ENCODE measurements around the gene ADRB1.

Gene ADRB1

GRCh38 chr10:114017873-114018272 lies 25.8 kb upstream of the ADRB1 start:
- Histone ChIP-seq H2AFZ (ENCODE audit: low read length) (no peak overlapping the region), H3K36me3 (ENCODE audit: insufficient read depth, low read length) (no peaks in the 10 kb centered on the region), H3K27me3 (ENCODE audit: insufficient read depth, low read length, poor library complexity, severe bottlenecking) (no peaks in the 10 kb centered on the region), H3K4me2 (ENCODE audit: low read depth, low read length, poor library complexity, severe bottlenecking) (no peak overlapping the region), H3F3A (ENCODE audit: low read depth) (no peaks in the 10 kb centered on the region), H4K20me1 (ENCODE audit: insufficient read depth, low read length, poor library complexity, severe bottlenecking) (no peaks in the 10 kb centered on the region), H3K9me3 (ENCODE audit: insufficient read depth, low read depth, low read length) (peaks cover 4% of the 10 kb centered on the region; the same call in 1 of the 2 replicates), H3K4me1 (ENCODE audit: insufficient read depth, low read length, poor library complexity, severe bottlenecking) (peaks cover 19% of the 10 kb centered on the region), H3K79me2 (ENCODE audit: insufficient read depth, low read length) (no peaks in the 10 kb centered on the region), H3K9me2 (replicated peaks; ENCODE audit: low read depth, low read length) (no peaks in the 10 kb centered on the region), H3K9ac (ENCODE audit: low read depth, low read length, poor library complexity, severe bottlenecking) (no peak overlapping the region), H3K4me3 (ENCODE audit: low read length, poor library complexity, severe bottlenecking) (no peak overlapping the region)
- TF ChIP-seq CTCF (conservative IDR thresholded peaks at IDR 0.05; ENCODE audit: low read length) = no peak
- TF ChIP-seq EZH2phosphoT487 (IDR thresholded peaks at IDR 0.05; ENCODE audit: borderline replicate concordance) = no peak

- no peak overlapping the region for H3K9ac ChIP-seq (ENCODE audit: low read depth, low read length, poor library complexity, severe bottlenecking)
- no peaks in the 10 kb centered on the region for H3K79me2 ChIP-seq (ENCODE audit: insufficient read depth, low read length)
- H3K4me3 ChIP-seq (ENCODE audit: low read length, poor library complexity, severe bottlenecking) = no peak overlapping the region
- peaks cover 4% of the 10 kb centered on the region; the same call in 1 of the 2 replicates for H3K9me3 ChIP-seq (ENCODE audit: insufficient read depth, low read depth, low read length)
- H3K4me2 ChIP-seq (ENCODE audit: low read depth, low read length, poor library complexity, severe bottlenecking) = no peak overlapping the region
- no peaks in the 10 kb centered on the region for H3K36me3 ChIP-seq (ENCODE audit: insufficient read depth, low read length)
- H3F3A ChIP-seq (ENCODE audit: low read depth) = no peaks in the 10 kb centered on the region
- no peak for TF ChIP-seq CTCF (conservative IDR thresholded peaks at IDR 0.05; ENCODE audit: low read length)
- TF ChIP-seq EZH2phosphoT487 (IDR thresholded peaks at IDR 0.05; ENCODE audit: borderline replicate concordance) = no peak
- H3K4me1 ChIP-seq (ENCODE audit: insufficient read depth, low read length, poor library complexity, severe bottlenecking) = peaks cover 25% of the 10 kb centered on the region
- H3K27me3 ChIP-seq (ENCODE audit: insufficient read depth, low read length, poor library complexity, severe bottlenecking) = no peaks in the 10 kb centered on the region
- H4K20me1 ChIP-seq (ENCODE audit: insufficient read depth, low read length, poor library complexity, severe bottlenecking) = no peaks in the 10 kb centered on the region
- H2AFZ ChIP-seq (ENCODE audit: low read length) = no peak overlapping the region
- H3K9me2 ChIP-seq (replicated peaks; ENCODE audit: low read depth, low read length) = no peaks in the 10 kb centered on the region
Observed at GRCh38 chr10:114019226-114019625, 24.4 kb upstream of the ADRB1 start.

GRCh38 chr10:114021154-114021553 lies 22.5 kb upstream of the ADRB1 start:
- H3K9ac ChIP-seq (ENCODE audit: low read depth, low read length, poor library complexity, severe bottlenecking) = no peak overlapping the region
- H3K36me3 ChIP-seq (ENCODE audit: insufficient read depth, low read length) = no peaks in the 10 kb centered on the region
- no peaks in the 10 kb centered on the region for H3K9me3 ChIP-seq (ENCODE audit: insufficient read depth, low read depth, low read length)
- H2AFZ ChIP-seq (ENCODE audit: low read length) = no peak overlapping the region
- TF ChIP-seq CTCF (conservative IDR thresholded peaks at IDR 0.05; ENCODE audit: low read length) (no peak), EZH2phosphoT487 (IDR thresholded peaks at IDR 0.05; ENCODE audit: borderline replicate concordance) (no peak)
- peaks cover 44% of the 10 kb centered on the region for H3K4me1 ChIP-seq (ENCODE audit: insufficient read depth, low read length, poor library complexity, severe bottlenecking)
- no peak overlapping the region for H3K4me3 ChIP-seq (ENCODE audit: low read length, poor library complexity, severe bottlenecking)
- H3K79me2 ChIP-seq (ENCODE audit: insufficient read depth, low read length) = no peaks in the 10 kb centered on the region
- no peaks in the 10 kb centered on the region for H3K27me3 ChIP-seq (ENCODE audit: insufficient read depth, low read length, poor library complexity, severe bottlenecking)
- no peaks in the 10 kb centered on the region for H3K9me2 ChIP-seq (replicated peaks; ENCODE audit: low read depth, low read length)
- H3K4me2 ChIP-seq (ENCODE audit: low read depth, low read length, poor library complexity, severe bottlenecking) = no peak overlapping the region
- H4K20me1 ChIP-seq (ENCODE audit: insufficient read depth, low read length, poor library complexity, severe bottlenecking) = no peaks in the 10 kb centered on the region
- H3F3A ChIP-seq (ENCODE audit: low read depth) = no peaks in the 10 kb centered on the region

Measured in Loucy (cell line).